ENCODE results near the gene RPS6KA2.
A peak's percentile ranks its signal among the peaks of the same experiment; 100 is the strongest.
"Not testable (repeated sequence)": the region's sequence is repeated elsewhere in the genome, so short reads cannot be mapped to it uniquely, and the experiment has no call there.

The RPS6KA2 gene

DNA sequence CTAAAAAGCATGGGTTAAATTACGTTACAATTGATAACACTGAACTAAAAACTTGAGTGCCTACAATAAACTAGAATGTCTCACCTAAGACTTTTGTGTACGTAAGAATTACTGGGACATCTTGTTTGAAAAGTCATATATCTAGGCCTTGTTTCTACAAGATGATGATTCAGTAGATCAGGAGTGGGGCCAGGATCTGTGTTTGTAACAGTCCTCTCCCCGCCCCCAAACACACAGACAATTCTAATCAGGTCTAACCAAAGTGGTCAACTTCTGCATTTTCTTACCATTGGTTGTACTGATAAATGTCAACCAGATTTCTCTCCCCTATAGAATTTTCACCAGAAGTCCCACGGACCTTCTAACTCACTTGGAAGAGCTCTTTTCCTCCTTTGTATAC, 97.5 kb downstream of the RPS6KA2 start:
- no peak for DNase-seq (ENCODE audit: low read depth in 2 of 2)

DNA sequence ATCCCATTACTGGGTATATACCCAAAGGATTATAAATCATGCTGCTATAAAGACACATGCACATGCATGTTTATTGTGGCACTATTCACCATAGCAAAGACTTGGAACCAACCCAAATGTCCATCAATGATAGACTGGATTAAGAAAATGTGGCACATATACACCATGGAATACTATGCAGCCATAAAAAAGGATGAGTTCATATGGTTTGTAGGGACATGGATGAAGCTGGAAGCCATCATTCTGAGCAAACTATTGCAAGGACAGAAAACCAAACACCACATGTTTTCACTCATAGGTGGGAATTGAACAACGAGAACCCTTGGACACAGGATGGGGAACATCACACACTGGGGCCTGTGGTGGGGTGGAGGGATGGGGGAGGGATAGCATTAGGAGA, 98.0 kb downstream of the RPS6KA2 start:
- DNase-seq (ENCODE audit: low read depth in 2 of 2), result not testable (repeated sequence)

DNA sequence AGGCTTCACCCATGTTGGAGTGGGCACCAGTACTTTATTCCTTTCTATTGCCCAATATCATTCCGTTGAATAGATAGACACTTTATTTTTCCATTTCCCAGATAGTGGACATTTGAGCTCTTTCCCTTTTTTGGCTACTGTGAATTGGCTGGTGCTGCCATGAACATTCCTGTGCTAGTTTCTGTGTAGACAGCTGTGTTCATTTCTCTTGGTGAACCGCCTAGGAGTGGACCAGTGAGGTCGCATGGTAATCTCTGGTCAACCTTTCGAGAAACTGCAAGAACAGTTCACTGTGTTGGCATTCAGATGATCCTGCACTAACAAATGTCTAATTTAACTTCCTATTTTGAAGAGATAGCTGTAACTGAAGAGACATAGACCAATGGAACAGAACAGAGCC, 99.2 kb downstream of the RPS6KA2 start:
- no peak for DNase-seq (ENCODE audit: low read depth in 2 of 2)

DNA sequence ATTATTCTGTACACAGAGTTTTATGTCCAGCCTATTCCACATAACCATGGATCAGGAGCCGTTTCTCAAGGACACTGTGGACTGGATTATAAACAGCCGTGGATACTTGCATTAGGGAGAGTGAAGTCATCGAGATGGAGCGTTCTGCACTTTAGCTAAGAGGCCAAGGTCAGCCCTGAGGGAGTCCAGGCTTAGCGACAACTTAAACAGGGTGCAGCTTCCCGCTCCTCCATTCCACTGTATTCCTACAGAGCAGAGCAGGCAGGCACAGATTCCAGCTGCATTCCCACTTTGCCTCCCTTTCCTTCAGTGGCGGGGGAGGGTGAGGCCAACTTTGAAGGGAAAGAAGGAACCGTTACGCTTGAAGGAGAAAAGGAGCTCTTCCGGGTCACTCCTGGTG, 100.1 kb downstream of the RPS6KA2 start:
- DNase-seq (ENCODE audit: low read depth in 2 of 2), result no peak

DNA sequence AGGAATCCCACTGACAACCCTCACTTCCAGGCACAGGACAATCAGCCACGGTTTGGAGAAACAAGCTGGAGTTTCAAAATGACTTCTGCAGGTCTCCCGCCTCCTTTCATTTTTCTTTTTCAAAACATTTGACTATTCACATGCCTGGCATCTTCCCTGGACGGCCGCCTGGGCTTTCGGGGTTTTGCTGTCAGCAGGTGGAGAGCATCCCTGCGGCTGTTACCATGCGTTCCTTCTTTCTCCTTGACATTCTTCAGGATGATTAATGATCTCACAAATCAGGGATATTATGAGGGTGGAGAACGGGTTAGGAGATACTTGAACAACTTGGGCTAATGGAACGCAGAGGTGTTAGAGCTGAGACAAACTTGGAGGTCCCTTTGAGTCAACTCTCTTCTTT, 101.5 kb downstream of the RPS6KA2 start:
- no peak for DNase-seq (ENCODE audit: low read depth in 2 of 2)

DNA sequence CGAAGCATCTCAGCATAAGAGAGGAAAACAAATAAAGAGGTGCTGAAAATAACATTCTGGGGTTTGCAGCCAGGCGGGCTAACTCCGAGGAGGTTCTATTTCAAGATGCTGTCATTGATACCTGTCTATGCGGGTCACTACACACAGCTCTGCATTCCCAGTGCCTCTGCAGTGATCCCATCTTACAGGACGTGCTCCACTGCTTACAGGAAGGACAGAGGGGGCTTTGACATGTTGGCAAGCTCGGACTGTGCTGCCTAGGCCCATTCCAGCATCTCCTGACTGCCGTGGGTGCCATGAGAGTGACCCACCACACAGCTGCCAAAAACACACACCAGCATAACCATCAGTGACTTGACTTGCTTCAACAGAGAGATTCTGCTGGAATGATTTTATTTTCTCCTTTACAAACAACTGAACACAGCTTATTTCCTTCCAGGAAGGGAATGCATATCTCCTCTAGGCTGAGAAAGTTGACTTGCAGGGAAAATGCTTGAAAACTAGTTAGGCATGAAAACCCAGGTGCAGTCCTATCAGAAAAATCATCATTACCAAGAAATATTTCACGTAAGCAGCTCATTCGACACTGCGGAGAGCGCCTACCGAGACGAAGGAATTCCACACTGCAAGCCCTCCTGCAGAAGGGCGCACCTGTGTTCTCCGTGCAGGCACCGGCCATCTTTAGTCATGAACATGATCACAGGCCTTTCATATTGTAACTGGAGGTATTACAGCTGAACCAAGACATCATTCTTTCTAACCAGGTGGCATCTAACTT, 103.1 kb downstream of the RPS6KA2 start:
- DNase-seq (ENCODE audit: low read depth in 2 of 2), result no peak

DNA sequence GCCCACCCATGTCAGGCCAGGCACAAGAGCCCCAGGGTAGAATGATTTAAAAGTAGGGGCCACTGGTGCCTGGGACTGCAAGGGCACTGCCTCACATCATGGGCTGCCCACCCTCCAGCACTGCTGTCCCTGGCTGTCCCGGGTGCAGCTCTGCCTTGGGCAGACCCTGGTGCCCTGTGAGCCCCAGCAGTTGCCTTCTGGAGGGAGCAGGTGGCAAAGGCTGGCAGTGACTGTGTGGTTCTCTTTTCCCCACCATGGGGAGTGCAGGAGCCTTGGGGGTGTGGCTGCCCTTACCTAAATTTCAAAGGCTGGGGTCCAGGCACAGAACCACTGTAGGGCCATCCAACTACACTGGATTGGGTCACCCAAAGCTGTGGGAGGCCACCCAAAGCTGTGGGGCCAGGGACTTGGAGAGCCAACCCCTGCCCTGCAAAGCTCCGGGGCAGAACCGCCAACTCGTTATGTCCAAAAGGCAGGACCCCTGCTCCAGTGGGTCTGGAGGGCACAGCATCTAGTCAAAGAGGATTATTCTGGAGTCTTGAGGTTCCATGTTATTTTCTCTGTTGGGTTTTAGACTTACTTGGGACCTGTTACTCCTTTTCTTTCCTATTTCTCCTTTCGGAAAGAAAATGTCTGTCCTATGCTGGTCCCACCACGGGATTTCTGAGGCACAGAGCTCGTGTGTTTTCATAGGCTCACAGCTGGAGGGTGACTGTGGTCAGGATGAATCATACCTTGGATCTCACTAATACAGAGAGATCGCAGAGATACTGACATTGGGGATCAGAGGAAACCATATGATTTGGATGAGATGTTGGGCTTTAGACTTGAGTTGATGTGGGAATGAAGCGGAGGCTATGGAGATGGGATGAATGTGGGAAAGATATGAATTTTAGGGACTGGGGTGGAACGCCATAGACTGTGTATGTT, 105.9 kb downstream of the RPS6KA2 start:
- no peak for DNase-seq (ENCODE audit: low read depth in 2 of 2)

DNA sequence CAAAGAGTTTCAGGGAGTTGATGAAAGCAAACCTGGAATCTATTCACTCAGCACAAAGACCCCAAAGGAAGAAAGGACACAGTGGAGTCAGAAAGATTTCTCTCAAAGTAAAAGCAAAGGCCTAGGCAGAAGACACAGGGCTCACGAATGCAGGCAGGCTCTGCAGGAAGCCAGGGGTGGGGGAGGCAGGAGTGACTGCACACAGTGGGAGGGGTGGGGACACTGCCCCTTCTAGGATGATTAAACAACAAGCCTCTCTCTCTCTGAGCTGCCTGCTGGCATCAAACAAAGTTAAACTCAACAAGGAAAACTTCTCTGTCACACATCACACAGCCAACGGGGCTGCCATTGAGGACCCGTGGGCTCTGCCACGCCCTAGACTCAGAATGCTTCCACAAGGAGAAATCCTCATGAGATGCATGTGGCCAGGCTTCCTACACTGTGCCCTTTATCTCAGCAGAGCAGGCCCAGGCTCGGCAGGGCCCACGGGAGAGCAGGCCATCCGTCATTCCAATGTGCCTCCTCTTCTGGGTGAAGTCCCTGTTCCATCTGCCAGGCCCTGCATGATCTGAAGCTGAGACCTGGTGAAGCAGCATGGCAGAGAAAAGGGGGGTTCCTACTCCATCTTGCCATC, 110.7 kb downstream of the RPS6KA2 start:
- DNase-seq (ENCODE audit: low read depth in 2 of 2), result no peak

DNA sequence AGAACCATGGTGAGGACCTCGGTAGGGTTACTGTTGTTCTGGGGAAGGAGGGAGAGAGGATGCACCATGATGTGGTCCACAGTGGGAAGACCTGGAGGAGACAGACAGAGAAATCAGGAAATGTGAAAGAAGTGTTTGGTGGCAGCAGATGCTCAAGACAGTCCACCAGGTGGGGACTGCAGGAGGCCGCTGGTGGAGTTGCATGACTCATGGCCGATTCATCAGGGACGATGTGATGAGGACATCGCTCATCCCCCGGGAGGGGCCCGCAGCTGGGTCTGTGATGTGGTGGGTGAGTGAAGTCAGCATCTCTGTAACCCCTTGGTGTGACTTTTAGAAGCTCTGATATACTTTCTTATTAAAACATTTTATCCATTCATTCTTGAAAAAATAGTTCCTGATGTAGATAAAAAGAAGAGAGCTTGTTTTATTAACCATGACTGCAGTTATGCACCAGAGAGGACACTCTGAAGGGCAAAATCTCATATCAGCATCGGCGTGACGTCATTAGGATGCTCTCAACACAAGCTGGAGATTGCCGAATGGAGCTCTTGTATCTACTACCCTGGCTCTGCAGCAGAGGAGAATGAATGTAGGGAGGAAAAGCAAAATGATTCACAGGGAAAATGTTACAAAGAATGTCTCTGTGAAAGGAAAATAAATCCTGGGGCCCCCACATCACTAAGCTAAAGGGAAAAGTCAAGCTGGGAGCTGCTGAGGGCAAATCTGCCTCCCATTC, 111.8 kb downstream of the RPS6KA2 start:
- peak; percentile 23 to 41 for DNase-seq (ENCODE audit: low read depth in 2 of 2)

DNA sequence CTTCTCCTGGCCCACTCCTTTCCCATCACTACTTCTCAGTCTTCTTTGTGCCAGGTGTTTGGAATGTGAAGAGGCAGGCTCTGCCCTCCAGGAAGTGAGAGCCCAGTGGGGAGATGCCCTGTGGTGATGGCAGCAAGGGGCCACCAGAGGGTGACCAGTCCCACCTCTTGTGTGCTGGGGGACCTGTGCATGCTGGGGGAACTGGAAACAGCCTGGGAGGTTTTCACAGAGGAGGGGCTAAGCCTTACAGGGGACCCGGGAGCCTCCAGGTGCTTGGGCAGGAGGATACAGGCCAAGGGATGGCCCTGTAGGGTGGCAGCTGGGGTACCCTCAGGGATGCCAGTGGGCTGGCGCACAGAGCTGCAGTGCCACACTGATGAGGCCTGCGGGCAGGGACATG, 112.9 kb downstream of the RPS6KA2 start:
- no peak for DNase-seq (ENCODE audit: low read depth in 2 of 2)

DNA sequence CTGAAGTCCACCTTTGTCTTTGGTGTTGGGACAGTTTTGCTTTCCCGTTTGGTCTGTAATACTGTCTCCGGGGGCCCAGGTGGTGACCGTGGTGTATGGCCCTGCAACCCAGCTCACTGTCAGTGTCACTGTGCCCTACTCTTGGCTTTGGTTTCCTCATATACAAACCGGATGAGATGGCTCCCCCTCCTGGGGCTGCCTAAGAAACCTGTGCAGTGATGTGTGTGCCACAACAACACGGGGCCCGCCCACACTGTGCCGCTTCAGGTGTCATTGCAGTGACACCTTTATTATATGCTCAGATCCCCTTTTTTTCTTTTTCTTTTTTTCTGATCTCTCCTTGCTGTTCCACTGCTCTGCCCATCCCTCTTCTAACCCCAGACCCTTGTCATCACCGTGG, 114.5 kb downstream of the RPS6KA2 start:
- DNase-seq (ENCODE audit: low read depth in 2 of 2), result no peak

DNA sequence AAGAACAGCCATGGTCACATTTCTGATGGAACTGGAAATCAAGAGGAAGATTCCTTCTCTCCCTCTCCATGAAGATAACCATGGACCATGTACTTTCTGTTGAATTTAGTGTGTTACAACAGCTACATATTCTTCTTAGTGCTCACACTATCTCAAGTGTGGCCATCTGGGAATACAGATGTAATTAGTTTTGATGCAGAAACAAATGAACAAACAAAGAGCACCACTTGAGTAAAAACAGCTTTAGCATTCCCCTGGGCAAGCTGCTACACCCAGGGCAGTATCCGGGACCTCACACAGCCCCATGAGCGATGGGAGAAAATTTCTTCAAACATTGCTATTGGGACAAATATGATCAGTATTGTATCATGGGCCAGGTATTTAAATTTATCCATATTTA, 115.7 kb downstream of the RPS6KA2 start:
- no peak for DNase-seq (ENCODE audit: low read depth in 2 of 2)

DNA sequence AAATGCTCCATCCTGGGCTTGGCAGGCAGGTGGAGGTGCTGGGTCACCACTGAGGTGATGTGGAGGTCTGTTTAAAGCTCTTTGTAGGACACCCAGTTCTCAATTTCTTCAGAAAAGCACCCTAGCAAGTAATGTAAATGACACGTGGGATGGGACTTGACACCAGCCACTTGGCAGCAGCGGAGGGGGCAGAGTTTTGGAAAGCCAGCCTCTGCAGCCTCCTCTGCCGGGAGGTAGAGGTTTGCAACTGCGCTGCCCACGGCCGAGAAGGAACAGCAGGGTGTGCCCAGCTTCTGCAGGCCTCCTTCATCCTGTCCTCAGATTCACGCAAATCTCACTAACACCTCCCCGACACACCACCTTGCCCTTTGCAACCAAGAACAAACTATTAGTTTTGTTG, 117.9 kb downstream of the RPS6KA2 start:
- DNase-seq (ENCODE audit: low read depth in 2 of 2), result no peak

DNA sequence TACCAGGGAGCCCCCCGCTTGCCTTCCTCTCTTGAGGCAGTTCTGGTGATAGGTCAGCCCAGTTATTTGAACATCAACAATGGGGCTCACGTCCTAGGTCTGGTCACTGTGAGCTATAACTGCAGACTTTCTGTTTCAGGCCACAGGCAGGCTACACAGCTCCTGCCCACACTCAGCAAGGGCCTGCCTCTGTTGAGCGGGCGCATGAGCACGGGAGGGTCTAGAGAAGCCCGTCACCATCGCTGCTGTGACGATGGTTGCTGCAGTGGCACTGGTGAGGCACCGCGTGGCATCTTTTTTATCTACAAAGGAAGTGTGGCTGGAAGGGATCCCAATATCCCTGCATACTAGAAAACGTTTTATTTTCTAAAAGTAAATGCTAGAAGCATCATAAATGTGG, 118.3 kb downstream of the RPS6KA2 start:
- DNase-seq (ENCODE audit: low read depth in 2 of 2), result no peak

DNA sequence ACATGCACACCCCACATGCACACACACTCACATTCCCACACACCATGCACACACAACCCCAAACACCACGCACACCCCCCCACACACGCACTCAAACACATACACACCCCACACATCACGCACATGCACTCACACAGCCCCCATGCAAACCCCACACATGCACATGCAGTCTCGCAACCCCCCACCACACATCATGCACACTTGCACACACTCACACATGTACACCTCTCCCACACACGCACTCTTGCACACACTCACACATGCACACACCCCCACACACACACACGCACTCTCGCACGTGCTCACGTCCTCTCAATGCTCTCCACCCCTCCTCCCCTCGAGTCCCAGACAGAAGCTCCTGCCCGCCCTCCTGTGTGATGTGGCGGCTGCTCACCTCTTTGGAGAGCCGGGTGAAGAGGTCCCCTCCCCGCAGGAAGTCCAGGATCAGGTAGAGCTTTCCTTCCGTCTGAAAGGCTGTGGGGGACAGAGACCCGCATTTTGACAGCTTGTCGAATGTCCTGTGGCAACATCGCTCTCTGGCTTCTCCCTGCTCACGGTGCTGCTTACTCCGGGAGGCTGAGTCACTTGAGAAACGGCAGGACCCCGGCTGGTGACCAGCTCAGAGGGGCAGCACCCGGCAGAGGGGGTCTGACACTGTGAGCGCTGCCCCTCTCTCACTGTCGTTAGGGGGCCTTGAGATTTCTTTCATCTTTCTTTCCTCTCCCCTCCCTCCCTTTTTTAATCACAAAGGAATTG, 119.1 kb downstream of the RPS6KA2 start:
- no peak for DNase-seq (ENCODE audit: low read depth in 2 of 2)

DNA sequence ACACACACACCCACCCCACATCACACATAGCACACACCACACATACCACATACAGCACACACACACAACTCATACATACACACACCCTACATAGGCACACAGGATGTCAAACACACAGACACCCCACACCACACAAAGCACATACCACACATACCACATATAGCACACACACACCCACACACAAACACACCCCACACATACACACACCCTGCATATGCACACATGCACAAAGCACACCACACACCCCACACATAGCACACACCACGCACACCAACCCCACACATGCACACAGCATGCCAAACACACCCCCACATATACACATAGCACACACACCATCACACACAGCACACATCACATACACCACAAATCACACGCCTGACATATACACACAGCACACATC, 119.7 kb downstream of the RPS6KA2 start:
- DNase-seq (ENCODE audit: low read depth in 2 of 2), result no peak

DNA sequence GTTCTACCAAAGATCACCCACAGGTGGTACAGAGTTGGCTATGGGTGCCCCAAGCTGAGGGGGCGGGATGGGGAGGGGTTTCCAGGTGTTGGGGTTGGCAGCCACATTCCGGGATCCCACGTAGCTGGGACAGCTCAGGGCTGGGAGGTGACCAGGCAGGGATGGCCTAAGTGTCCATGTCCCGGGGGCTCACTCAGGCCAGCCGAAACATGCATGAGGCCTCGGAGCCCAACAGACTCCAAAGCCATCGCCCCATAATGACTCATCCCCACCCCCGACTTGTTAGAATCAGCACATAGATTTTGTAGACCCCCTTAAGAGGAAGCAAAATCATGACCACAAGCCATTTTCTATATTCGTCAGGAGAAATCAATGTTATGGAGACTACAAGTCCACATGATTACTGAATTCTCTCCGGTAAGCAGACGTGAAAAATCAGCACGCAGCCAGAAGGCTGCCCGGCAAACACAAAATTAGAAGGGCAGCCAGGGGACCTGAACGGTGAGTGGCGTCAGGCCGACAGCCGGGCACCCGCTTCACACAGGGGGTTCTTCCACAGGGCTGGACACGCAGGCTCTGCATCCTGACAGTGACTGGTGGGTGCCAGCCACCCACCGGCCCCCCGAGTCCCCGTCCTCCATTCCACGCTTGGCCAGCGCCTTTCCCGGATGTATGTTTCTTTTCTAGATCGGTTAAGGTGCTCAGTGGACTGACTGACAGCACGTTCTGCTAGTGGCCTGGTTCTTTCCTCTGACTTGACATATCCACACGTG, 121.7 kb downstream of the RPS6KA2 start:
- no peak for DNase-seq (ENCODE audit: low read depth in 2 of 2)

DNA sequence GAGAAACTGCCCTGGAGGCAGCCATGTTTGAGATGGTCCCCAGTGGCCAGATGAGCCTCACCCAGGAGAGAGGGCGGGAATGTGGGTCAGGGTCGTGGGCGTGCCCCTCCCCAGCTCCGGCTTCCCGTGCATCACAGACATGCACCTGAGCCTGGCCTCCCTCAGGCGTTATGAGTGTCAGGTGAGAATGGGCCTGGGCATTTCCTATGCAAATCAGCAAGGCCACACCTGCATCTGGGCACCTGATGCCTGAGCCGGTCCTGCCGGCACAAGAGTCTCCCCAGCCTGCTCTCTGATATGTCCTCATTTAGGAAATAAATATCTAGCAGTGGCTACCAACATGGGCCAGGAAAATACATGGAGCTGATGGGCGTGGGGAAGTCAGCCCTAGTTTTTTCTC, 123.0 kb downstream of the RPS6KA2 start:
- no peak for DNase-seq (ENCODE audit: low read depth in 2 of 2)

DNA sequence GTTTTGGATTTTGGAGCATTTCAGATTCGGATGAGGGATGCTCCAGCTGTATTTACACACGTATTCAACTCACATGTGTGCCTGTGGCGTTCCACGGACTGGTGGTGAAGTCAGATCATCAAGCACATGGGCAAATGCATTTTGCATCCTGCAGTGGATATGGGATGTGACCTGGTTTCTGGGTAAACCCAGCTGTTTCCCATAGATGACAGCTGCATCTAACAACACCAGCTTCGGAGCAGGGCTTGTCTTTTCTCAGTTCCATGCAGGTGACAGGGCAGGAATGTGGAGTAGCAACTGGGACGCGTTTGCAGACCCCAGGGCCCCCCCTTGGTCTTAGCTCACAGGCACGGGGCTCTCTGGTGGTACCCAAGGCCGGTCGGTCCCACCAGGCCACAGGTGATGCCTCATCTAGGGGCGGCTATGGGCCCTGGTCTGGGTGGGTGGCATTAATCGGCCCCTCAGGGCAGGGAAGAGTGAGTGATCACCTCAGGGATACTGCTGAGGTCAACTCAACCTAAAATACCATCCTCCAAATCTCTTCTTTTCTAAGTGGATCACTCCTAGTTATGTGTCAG, 123.8 kb downstream of the RPS6KA2 start:
- DNase-seq (ENCODE audit: low read depth in 2 of 2), result no peak

DNA sequence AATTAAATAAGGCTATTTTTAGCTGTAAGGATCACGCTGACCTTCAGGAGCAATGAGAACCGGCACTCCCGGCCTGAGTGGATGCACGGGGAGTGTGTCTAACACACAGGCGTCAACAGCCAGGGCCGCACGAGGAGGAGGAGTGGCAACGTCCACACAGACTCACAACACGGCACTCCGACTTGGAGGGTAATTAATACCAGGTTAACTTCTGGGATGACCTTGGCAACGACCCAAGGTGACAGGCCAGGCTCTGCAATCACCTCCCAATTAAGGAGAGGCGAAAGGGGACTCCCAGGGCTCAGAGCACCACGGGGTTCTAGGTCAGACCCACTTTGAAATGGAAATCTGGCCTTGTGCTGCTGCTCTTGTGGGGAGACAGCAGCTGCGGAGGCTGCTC, 124.6 kb downstream of the RPS6KA2 start:
- no peak for DNase-seq (ENCODE audit: low read depth in 2 of 2)

Data from stimulated activated CD8-positive, alpha-beta memory T cell treated with anti-CD3 and anti-CD28 coated beads, Interleukin-15, amount 100 ng/mL, for 4 hours (primary cell).